ENCODE results near the gene SLC24A5. TPM values are rescaled to one million over a fixed set of nuclear protein-coding genes. Genes with fewer than 3 reads are reported as not detected.
A peak's percentile ranks its signal among the peaks of the same experiment; 100 is the strongest.

SLC24A5 gene
- total and polyA plus RNA-seq, 8 donors = 0.19 TPM; not detected in 7

GRCh38 chr15:48177383-48177765, 56.6 kb downstream of the SLC24A5 start:
- Histone ChIP-seq H3K36me3 (no peaks in the 10 kb centered on the region), H3K27me3 (peaks cover 0 to 2% (median 0%) of the 10 kb centered on the region in 4 donors), H3K9me3 (no peaks in the 10 kb centered on the region), H3K27ac (peak overlapping the region; percentile 61 to 83 (median 70)), H3K4me3 (peak overlapping the region; percentile 40 to 85 (median 63)), H3K4me1 (peaks cover 0 to 7% (median 7%) of the 10 kb centered on the region in 3 donors)
- intact Hi-C loops (cut with DNase I) = no loop called here
- ATAC-seq (peak; percentile 80 to 89 (median 84)), FAIRE-seq (no peak), DNase-seq (no peak)
- TF ChIP-seq CTCF (IDR thresholded peaks at IDR 0.05) = no peak
- 2 to 4% methylated on average over 10 of the region's 10 CpGs for WGBS, 2 donors

DNA sequence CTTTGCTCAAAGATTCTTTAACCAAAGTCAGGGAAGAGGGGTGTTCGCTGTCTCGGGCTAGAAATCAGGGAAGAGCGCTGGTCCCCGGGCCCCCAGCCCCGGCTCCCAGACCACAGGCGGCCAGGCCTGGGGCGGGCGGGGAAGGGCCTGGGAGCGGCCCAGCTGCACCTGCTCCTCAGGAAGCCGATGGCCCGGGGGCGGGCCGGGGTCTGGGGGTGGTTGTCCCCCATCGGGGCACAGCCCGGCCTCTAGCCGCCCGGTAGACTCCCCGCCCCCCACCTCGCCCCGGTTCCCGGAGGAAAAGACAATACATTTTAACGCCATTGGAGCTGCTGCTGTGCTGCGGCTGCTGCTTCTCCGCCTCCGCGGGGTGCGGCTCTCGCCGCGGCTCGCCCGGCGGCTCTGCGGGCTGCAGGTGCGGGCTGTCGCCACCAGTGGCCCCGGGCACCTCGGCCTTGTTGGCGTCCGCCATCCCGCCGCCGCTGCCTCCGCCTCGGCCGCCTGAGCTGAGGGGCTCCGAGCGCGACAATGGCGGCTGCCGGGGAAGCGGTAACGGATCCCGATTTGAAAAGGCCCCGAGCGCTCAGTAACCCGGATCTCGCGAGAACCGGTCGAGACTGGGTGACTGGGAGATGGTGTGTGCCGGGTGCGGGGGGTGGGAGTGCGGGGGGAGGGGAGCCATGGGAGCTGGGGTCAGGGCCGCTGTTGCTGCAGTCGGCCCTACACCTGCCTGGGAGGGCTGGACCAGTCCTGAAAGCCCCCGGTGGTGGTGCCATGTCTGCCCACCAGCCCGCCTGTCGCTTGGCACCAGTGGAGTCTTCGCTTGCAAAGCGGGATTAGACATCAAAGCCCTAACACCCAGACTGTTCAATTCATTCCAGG, 57.2 kb downstream of the SLC24A5 start, which contains the start of gene MYEF2:
Gene MYEF2, minus strand, starts transcription at position 530 of the 882 bp plus-strand sequence. Its CDS starts 58 bp downstream, at position 472.
- no peak for FAIRE-seq
- intact Hi-C loops (cut with DNase I) = no loop called here

DNA sequence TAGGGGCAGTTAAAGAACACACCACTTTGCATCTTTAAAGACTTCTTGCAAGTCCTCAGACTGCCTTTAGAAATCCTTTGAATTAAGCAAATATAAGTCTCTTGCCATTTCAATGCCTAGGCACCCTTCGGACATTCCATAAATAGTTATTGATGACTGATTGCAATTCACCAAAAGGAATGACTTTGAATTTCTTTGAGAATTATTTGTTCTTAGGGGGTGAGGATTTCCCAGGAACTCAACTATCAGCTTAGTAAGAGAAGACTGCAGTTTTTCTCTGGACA, 57.8 kb downstream of the SLC24A5 start:
- DNase-seq (no peak), ATAC-seq (no peak), FAIRE-seq (no peak)
- peak overlapping the region in 2 of 4 donors; percentile 73 to 83 for H3K27ac ChIP-seq
- 64 to 75% methylated on average over 1 of the region's 1 CpG for WGBS, 2 donors
- no peaks in the 10 kb centered on the region for H3K9me3 ChIP-seq
- TF ChIP-seq CTCF (IDR thresholded peaks at IDR 0.05) = no peak
- H3K27me3 ChIP-seq = peaks cover 0 to 6% (median 0%) of the 10 kb centered on the region in 4 donors
- H3K4me3 ChIP-seq = peak overlapping the region in 3 of 4 donors; percentile 60 to 85 (median 66)
- peaks cover 0 to 7% (median 7%) of the 10 kb centered on the region in 3 donors for H3K4me1 ChIP-seq
- intact Hi-C loops (cut with DNase I) = no loop called here
- no peaks in the 10 kb centered on the region for H3K36me3 ChIP-seq

More for the DNA sequence above, 57.2 kb downstream of the SLC24A5 start, which contains the start of gene MYEF2:
- WGBS, 2 donors = 2 to 3% methylated on average over 60 to 71 of the region's 71 CpGs
- H3K4me3 ChIP-seq = peak within 1 kb of the TSS; percentile 40 to 85 (median 63)
- H3K4me1 ChIP-seq = peaks cover 0 to 7% (median 7%) of the 10 kb centered on the region in 3 donors
- no peaks in the 10 kb centered on the region for H3K9me3 ChIP-seq
- DNase-seq (peak; percentile 73 to 91 (median 82)), ATAC-seq (peak; percentile 88 to 94 (median 92))
- H3K27ac ChIP-seq = peak within 1 kb of the TSS; percentile 61 to 83 (median 70)
- H3K27me3 ChIP-seq = peaks cover 0 to 6% (median 0%) of the 10 kb centered on the region in 4 donors
- no peaks in the 10 kb centered on the region for H3K36me3 ChIP-seq
- peak in 1 of 4 donors; percentile 21 for TF ChIP-seq CTCF (IDR thresholded peaks at IDR 0.05)

- 45 to 60% methylated on average over 2 of the region's 2 CpGs for WGBS, 2 donors
- H3K27me3 ChIP-seq = peaks cover 0 to 9% (median under 1%) of the 10 kb centered on the region in 4 donors
- no peaks in the 10 kb centered on the region for H3K9me3 ChIP-seq
- intact Hi-C loops (cut with DNase I) = no loop called here
- FAIRE-seq (no peak), DNase-seq (no peak), ATAC-seq (no peak)
- no peak overlapping the region for H3K27ac ChIP-seq
- no peak overlapping the region for H3K4me3 ChIP-seq
- no peak for TF ChIP-seq CTCF (IDR thresholded peaks at IDR 0.05)
- no peaks in the 10 kb centered on the region for H3K4me1 ChIP-seq
- H3K36me3 ChIP-seq = no peaks in the 10 kb centered on the region
Measured at GRCh38 chr15:48182749-48183148, 62.0 kb downstream of the SLC24A5 start.

GRCh38 chr15:48185529-48185928, 64.7 kb downstream of the SLC24A5 start:
- DNase-seq (no peak), ATAC-seq (no peak), FAIRE-seq (no peak)
- H3K9me3 ChIP-seq = no peaks in the 10 kb centered on the region
- intact Hi-C loops (cut with DNase I) = no loop called here
- no peak for TF ChIP-seq CTCF (IDR thresholded peaks at IDR 0.05)
- no peak overlapping the region for H3K4me3 ChIP-seq
- H3K27ac ChIP-seq = no peak overlapping the region
- WGBS, 2 donors = 61 to 67% methylated on average over 3 of the region's 3 CpGs
- H3K4me1 ChIP-seq = no peaks in the 10 kb centered on the region
- H3K36me3 ChIP-seq = no peaks in the 10 kb centered on the region
- peaks cover 0 to 9% (median 2%) of the 10 kb centered on the region in 4 donors for H3K27me3 ChIP-seq

Measured in pancreas (tissue), 10 donors.